SK-N-MC (cell line): ENCODE measurements around the gene COBL.

Experiments
- EZH2 ChIP-seq: fragments of 200-600 bp; sonication (generic); IDR thresholded peaks from one replicate; pipeline ENCODE4 v1.6.1; 2017; ENCODE audit warnings: antibody characterized with exemption
- FOXP2 ChIP-seq: optimal IDR thresholded peaks from 2 replicates; pipeline ENCODE3; 2011; ENCODE audit warnings: mild to moderate bottlenecking, moderate library complexity; ENCODE audit not compliant: insufficient read depth; ENCODE audit errors: extremely low read length, control extremely low read depth
- POLR2AphosphoS5 ChIP-seq: IDR thresholded peaks from 2 replicates; pipeline ENCODE4 v1.6.1; 2012; ENCODE audit warnings: mild to moderate bottlenecking, low read depth, low read length, borderline replicate concordance

DNA sequence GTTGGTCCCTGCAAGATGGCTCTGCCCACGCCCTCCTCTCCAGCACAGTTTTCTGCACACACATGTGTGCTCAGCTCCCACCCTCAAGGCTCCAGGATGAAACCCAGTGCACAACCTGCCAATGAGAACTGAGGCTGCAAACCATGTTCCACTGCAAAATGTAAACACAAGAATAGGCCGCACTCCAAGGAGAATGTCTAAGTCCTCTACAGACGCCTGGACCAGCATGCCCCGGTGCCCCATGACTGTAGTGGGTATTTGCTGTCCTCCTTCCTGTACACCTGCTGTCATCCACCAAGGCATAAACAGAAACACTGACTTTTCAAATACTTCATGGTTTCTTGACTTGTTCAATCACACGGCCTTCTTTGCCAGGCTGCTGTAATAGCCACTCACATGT, 72.6 kb downstream of the COBL start:
- TF ChIP-seq EZH2 (no peak), POLR2AphosphoS5 (no peak), FOXP2 (no peak)
